ENCODE data around the gene SP100.

Gene SP100

DNA sequence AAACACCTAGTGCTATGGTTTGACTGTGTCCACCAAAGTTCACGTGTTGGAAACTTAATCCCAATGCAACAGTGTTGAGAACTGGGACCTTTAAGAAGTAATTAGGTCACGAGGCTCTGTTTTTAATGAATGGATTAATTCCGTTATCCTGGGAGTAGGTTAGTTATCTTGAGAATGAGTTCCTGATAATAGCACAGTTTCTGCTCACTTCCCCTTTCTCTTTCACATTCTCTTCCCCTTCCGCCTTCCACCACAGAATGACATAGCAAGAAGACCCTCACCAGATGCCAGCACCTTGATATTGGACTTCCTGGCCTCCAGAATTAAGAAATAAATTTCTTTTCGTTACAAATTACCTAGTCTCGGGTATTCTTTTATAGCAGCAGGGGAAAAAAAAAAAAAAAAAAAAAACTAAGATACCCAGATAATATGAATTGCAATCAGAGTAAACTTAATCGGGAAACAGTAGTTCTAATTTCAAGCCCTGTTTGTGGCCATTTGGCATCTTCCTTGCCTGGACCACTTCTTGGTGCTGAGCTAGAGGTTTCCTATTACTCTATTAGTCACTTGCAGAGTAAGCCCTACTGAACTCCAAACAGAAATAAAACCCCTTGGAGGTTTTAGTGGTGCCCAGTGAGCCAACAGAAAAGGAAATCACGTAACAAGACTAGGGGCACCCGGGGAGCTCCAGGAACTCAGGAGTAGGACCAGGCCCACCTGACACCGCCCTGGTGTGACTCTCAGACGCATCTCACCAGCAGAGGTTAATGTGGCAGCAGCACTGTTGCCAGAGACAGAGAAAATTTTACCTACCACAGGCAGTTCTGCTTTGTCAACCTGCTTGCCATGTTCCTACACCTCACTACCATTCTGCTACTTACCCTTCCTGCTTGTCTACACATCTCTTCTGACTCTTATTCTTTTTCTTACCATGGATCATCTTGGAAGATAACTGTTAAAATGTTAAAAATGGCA is 149.1 kb downstream of the SP100 start:
- DNase-seq = no peak

DNA sequence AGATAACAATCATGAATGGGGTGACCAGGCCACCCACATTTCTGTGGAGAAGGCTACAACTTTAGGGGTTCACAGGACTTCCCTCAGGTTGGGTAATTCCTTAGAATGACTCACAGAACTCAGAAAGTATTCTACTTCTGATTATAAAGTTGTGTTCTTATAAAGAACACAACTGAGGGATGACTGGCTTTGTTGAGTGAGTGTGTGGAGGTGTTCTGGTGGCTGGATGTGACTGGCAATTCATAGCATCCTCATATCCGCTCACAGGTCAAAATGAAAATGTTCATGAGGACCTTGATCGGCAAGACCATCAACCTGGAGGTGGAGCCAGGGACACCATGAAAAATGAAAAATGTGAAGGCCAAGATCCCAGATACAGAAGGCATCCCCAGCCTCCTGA is 153.3 kb downstream of the SP100 start:
- DNase-seq = no peak

GRCh38 chr2:230570987-230571386 is 155.0 kb downstream of the SP100 start:
- DNase-seq = no peak

DNA sequence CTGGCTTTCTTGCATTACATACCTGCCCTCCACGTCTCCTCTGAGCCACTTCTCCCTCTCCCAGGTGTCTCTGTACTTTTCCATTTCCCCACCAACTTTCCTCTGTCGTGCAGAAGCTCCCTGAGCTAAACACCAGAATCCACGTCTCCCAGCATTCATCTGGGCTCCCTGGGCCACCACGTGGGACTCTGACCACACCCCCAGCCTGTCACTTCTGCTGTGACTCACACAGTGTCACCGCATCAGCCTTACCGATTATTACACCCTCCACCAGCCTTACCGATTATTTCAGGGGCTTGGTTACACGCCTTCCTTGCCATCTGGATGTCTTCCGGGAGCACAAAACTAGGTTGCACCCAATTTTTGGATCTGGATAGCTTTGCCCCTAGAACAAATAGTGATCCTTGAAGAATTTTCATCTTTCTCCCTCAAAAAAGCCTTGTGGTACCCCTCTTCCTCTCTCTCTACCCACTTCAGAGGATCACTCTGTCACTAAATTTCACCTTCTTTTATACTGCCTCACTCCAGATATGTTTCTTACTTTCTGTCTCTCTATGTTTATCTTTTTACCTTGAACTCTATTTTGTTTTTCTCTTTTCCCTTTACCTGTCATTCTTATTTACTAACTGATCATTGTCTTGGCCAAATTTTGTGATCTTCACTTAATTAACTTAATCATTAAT is 159.8 kb downstream of the SP100 start:
- DNase-seq = no peak

- no peak for DNase-seq
Observed at GRCh38 chr2:230577114-230577513, 161.1 kb downstream of the SP100 start.

DNA sequence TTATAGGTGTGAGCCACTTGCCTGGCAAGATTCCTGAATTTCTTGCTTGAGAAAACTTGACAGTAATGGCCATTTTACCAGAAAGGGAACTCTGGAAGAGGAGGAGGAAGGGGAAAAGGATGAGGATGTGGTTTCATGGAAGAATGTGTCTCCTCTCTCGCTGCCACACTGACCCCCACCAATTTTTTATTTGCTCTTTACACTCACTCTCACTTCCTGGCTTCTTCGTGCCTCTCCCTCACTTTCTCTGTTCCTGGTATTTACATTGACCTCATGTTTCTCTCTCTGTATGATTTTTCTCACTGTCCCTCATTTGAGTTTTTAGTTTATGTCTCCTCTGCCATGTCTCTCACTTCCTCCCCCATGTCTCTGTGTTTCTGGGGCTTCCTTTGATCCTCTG is 162.1 kb downstream of the SP100 start:
- no peak for DNase-seq

DNA sequence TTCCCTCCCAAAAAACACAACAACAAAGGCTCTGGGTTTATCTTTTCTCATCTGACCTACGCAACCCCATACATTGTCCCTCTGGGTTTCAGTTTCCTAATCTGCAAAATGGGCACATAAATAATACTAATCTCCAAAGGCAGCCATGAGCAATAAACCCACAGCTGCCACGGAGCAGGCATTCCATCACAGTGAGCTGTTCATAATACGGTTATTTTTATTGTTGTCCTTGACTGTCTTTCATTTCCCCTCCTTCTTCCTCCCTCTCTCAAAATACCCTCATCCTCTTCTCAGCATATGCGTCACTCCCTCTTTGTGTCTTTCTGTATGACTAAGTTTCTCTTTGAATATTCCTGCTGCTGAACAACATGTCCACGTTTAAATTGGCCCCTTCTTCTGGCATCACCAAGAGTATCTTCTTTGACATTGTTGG is 166.9 kb downstream of the SP100 start:
- DNase-seq = no peak

DNA sequence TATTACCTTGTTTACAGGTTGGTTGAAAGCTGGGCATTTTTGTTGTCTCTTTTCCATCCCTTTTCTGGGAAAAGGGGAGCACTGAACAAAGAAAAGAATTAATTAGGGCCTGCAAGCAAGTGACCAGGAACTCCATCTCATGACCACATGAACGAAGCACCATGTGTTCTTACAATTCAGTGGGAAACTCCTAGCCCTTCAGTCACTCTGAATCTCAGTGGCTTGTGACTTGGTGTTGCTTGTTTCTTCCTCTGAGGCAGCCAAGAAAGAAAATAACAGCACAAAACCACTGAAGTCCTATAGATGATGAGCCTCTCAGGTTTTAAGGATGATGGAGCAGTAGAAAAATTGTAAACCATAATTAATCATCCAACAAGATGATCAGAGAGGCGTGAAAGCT is 167.6 kb downstream of the SP100 start:
- no peak for DNase-seq

DNA sequence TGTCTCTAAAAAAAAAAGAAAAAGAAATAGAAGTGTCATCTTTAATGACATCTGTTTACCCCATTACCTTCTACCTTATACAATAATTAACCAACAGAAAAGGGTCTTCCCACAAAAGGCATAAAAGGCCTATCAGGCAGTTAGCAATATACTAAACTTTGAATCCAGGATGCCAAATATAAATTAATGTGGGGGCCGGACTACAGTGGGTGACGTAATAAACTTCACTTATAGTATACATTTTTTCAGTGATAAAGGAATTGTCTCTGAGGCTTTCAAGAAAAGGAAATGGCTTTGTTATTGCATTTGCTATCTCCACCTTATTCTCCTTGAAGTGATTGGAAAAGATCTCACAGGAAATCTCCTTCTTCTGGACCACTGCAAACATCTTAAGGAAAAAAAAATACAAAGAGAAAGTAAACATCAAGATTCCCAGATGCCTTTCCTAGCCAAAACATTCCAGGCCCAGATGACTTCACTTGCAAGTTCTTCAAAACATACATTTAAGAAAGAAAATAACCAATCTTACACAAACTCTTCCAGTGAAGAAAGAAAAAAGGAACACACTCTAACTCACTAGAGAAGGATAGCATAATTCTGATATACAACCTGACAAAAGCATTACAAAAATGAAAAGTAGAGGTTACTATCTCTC is 170.5 kb downstream of the SP100 start:
- no peak for DNase-seq

DNA sequence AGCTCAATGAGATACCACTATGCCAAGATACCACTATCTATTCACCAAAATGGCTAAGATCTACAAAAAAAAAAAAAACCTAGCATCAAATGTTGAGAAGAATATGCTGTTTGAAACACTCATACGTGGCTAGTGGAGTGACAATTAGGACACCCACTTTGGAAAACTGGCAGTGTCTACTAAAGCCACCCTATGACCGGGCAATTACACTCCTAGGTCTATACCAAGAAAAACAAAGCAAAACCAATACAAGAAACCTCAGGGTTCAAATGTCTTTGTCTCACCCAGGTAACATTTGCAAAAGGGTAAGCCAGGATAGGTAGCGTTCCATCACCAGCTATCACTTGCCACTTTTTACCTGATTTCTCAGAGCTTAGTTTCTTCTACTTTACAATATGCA is 173.0 kb downstream of the SP100 start:
- DNase-seq = no peak

- no peak for DNase-seq
Observed at GRCh38 chr2:230589497-230590015, 173.6 kb downstream of the SP100 start.

DNA sequence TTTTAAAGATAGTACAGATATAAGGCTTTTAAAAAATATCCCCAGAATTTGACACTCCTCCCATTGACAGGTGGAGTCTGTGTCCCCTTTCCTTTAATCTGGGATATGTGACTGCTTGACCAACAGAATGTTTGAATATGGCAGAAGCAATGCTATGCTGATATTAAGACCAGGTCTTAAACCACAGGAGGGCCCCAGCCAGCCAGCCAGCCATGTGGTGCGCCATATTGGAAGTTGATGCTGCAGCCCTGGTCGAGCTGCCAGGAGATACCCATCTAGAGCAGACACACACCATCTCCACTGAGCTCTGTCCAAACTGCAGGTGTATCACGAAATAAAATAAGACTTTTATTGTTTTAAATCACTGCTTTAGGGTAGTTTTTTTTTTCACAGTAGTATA is 174.3 kb downstream of the SP100 start:
- DNase-seq = no peak

- no peak for DNase-seq
Observed at GRCh38 chr2:230591850-230592249, 175.8 kb downstream of the SP100 start.

DNA sequence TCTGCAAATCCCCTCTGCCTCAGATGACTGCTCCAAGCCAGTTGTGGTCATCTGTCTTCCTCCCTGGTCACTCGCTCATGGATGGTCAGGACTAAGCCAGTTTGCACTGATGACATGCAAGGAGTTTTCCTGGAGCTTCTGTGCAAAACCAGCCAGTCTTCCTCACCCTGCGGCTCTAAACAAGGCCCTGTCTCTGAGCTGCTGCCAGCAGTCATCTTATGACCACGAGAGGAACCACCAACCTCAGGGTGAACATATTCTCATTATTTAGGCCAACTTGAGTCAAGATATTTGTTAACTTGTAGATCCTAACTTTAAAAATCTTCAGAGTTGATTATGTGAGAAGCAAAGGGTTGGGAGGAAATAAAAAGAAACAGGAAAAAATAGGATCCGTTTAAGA is 176.8 kb downstream of the SP100 start:
- no peak for DNase-seq

Measured in SHP77 treated with DMSO at 0.1 percent for 48 hours (cell line).